ENCODE results near the gene MYBPC3. TPM values are rescaled to one million over a fixed set of nuclear protein-coding genes. Genes with fewer than 3 reads are reported as not detected.

The MYBPC3 gene
- total RNA-seq, 1 experiment from 2014 or later: not detected

- no peak for DNase-seq
- peaks cover 4% of the 10 kb centered on the region for H3K36me3 Mint-ChIP-seq (ENCODE audit: insufficient read depth, unreplicated experiment)
- intact Hi-C loops (cut with micrococcal nuclease; ENCODE audit: unreplicated experiment): loop anchor here (5.0 to 10.0 kb wide), 2 partner anchors 77 to 95 kb away; partner anchors contain the start of genes MADD and NR1H3
- CTCF ChIA-PET: no interaction called here
- no peak overlapping the region for H3K27ac Mint-ChIP-seq (ENCODE audit: unreplicated experiment)
- TF ChIP-seq, protein P1, sequence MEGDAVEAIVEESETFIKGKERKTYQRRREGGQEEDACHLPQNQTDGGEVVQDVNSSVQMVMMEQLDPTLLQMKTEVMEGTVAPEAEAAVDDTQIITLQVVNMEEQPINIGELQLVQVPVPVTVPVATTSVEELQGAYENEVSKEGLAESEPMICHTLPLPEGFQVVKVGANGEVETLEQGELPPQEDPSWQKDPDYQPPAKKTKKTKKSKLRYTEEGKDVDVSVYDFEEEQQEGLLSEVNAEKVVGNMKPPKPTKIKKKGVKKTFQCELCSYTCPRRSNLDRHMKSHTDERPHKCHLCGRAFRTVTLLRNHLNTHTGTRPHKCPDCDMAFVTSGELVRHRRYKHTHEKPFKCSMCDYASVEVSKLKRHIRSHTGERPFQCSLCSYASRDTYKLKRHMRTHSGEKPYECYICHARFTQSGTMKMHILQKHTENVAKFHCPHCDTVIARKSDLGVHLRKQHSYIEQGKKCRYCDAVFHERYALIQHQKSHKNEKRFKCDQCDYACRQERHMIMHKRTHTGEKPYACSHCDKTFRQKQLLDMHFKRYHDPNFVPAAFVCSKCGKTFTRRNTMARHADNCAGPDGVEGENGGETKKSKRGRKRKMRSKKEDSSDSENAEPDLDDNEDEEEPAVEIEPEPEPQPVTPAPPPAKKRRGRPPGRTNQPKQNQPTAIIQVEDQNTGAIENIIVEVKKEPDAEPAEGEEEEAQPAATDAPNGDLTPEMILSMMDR (IDR thresholded peaks at IDR 0.05; ENCODE audit: unreplicated experiment): no peak
- no TSS peak for BruUV-seq (replicated peaks)
- H3K27me3 Mint-ChIP-seq (ENCODE audit: unreplicated experiment): peaks cover 41% of the 10 kb centered on the region
- H3K4me3 Mint-ChIP-seq (ENCODE audit: low read depth, unreplicated experiment): no peak overlapping the region
- H3K9me3 Mint-ChIP-seq (ENCODE audit: low read depth, unreplicated experiment): no peaks in the 10 kb centered on the region
- H3K4me1 Mint-ChIP-seq (ENCODE audit: low read depth, unreplicated experiment): no peaks in the 10 kb centered on the region
Measured at GRCh38 chr11:47349521-47350095, 2.9 kb downstream of the MYBPC3 start.

GRCh38 chr11:47348859-47349258, 3.6 kb downstream of the MYBPC3 start:
- H3K36me3 Mint-ChIP-seq (ENCODE audit: insufficient read depth, unreplicated experiment): peaks cover 4% of the 10 kb centered on the region
- TF ChIP-seq, protein P1 (IDR thresholded peaks at IDR 0.05; ENCODE audit: unreplicated experiment): no peak
- H3K9me3 Mint-ChIP-seq (ENCODE audit: low read depth, unreplicated experiment): no peaks in the 10 kb centered on the region
- H3K4me1 Mint-ChIP-seq (ENCODE audit: low read depth, unreplicated experiment): no peaks in the 10 kb centered on the region
- H3K27ac Mint-ChIP-seq (ENCODE audit: unreplicated experiment): no peak overlapping the region
- intact Hi-C loops (cut with micrococcal nuclease; ENCODE audit: unreplicated experiment): loop anchor here (5.0 kb wide), 1 partner anchor 77 kb away; the partner anchor contains the start of gene MADD
- H3K27me3 Mint-ChIP-seq (ENCODE audit: unreplicated experiment): peaks cover 49% of the 10 kb centered on the region
- BruUV-seq (replicated peaks): no TSS peak
- H3K4me3 Mint-ChIP-seq (ENCODE audit: low read depth, unreplicated experiment): no peak overlapping the region
- peak; percentile 12 for DNase-seq
- CTCF ChIA-PET: no interaction called here

- CTCF ChIA-PET: no interaction called here
- intact Hi-C loops (cut with micrococcal nuclease; ENCODE audit: unreplicated experiment): loop anchor here (5.0 kb wide), 1 partner anchor 76 kb away; the partner anchor contains the start of gene MADD
- DNase-seq: no peak
- Mint-ChIP-seq H3K27me3 (ENCODE audit: unreplicated experiment) (peaks cover 55% of the 10 kb centered on the region), H3K27ac (ENCODE audit: unreplicated experiment) (no peak overlapping the region), H3K4me3 (ENCODE audit: low read depth, unreplicated experiment) (no peak overlapping the region), H3K9me3 (ENCODE audit: low read depth, unreplicated experiment) (no peaks in the 10 kb centered on the region), H3K4me1 (ENCODE audit: low read depth, unreplicated experiment) (no peaks in the 10 kb centered on the region), H3K36me3 (ENCODE audit: insufficient read depth, unreplicated experiment) (peaks cover 4% of the 10 kb centered on the region)
- BruUV-seq (replicated peaks): no TSS peak
- TF ChIP-seq, protein P1 (IDR thresholded peaks at IDR 0.05; ENCODE audit: unreplicated experiment): no peak
Measured at GRCh38 chr11:47348131-47348802, 4.2 kb downstream of the MYBPC3 start.

GRCh38 chr11:47347137-47347536, 5.4 kb downstream of the MYBPC3 start:
- no peak overlapping the region for H3K4me3 Mint-ChIP-seq (ENCODE audit: low read depth, unreplicated experiment)
- H3K27me3 Mint-ChIP-seq (ENCODE audit: unreplicated experiment): peaks cover 66% of the 10 kb centered on the region
- peaks cover 4% of the 10 kb centered on the region for H3K36me3 Mint-ChIP-seq (ENCODE audit: insufficient read depth, unreplicated experiment)
- intact Hi-C loops (cut with micrococcal nuclease; ENCODE audit: unreplicated experiment): loop anchor here (5.0 kb wide), 1 partner anchor 75 kb away; the partner anchor contains the start of gene MADD
- DNase-seq: no peak
- H3K4me1 Mint-ChIP-seq (ENCODE audit: low read depth, unreplicated experiment): no peaks in the 10 kb centered on the region
- H3K27ac Mint-ChIP-seq (ENCODE audit: unreplicated experiment): no peak overlapping the region
- no TSS peak for BruUV-seq (replicated peaks)
- TF ChIP-seq, protein P1 (IDR thresholded peaks at IDR 0.05; ENCODE audit: unreplicated experiment): no peak
- H3K9me3 Mint-ChIP-seq (ENCODE audit: low read depth, unreplicated experiment): no peaks in the 10 kb centered on the region
- CTCF ChIA-PET: no interaction called here

Measured in Calu3 (cell line).